ENCODE results near the gene PIN4. TPM values are rescaled to one million over a fixed set of nuclear protein-coding genes. Genes with fewer than 3 reads are reported as not detected.
"Not testable (repeated sequence)": the region's sequence is repeated elsewhere in the genome, so short reads cannot be mapped to it uniquely, and the experiment has no call there.

PIN4 gene
- polyA plus RNA-seq (2013, experiment 1 of 2; ENCODE audit: insufficient read length): 26.6 TPM
- 28.4 TPM for polyA plus RNA-seq (2013, experiment 2 of 2; ENCODE audit: insufficient read length)

DNA sequence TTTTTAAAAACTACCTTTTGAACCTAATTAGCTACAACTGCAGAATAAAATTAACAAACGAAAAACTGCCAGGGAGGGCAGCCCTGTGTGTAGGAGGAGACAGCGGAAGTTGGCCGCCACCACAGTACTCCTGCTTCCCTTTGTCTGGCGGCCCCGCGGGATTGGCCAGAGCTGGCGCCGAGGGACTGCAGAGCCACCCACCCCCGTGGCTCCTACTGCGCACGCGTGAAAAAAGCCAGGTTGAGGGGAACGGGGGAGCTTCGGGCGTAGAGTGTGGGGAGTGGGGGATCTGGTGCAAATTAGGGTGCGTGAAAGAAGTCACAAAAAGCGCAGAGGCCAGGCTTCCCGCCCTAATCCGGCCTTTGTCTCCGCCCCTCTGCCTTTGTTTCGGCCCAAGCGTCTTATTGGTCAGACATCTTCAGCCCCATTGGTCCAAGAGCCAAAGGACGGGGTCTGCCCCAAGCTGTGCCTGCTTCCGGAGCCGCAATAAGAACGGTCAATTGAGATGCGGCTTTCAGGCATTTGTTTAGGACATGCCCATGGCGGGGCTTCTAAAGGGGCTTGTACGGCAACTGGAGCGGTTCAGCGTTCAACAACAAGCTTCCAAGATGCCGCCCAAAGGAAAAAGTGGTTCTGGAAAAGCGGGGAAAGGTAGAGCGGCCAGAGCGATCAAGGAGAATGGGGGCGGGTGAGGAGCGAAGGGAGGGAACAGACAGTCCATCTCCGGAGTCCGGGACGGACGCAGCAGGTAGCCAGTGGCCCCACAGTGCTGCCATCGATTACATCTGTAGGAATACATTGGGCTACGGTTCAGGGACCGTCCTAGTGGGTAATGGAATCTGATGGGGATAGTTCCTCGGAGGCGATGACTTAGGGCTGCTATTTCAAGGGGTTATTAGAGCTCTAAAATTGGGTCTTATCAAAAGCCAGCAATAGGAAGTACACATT lies at the start of gene PIN4:
Gene PIN4, plus strand, starts transcription at position 580 of the 948 bp plus-strand sequence. Its CDS starts 29 bp downstream, at position 609.
- peak; percentile 98 for DNase-seq

DNA sequence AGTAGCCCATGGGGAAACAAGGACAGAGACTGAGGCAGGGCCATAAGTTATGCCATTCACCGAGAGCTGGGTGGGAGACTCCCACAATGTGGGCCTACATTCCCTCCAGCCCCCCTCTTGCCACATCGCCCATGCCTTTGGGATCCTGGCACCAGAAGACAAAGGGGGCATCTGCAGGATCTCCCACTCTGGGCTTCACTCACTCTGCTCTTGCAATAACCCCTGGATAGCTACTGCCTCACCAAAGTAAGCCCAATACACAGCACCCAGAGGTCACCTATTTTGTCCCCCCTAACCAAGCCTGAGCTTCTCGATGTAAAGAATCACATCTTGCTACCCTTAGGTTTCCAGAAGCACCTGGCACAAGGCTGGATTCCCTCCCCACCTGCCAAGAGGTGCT lies 49.1 kb upstream of the PIN4 start:
- DNase-seq: no peak

DNA sequence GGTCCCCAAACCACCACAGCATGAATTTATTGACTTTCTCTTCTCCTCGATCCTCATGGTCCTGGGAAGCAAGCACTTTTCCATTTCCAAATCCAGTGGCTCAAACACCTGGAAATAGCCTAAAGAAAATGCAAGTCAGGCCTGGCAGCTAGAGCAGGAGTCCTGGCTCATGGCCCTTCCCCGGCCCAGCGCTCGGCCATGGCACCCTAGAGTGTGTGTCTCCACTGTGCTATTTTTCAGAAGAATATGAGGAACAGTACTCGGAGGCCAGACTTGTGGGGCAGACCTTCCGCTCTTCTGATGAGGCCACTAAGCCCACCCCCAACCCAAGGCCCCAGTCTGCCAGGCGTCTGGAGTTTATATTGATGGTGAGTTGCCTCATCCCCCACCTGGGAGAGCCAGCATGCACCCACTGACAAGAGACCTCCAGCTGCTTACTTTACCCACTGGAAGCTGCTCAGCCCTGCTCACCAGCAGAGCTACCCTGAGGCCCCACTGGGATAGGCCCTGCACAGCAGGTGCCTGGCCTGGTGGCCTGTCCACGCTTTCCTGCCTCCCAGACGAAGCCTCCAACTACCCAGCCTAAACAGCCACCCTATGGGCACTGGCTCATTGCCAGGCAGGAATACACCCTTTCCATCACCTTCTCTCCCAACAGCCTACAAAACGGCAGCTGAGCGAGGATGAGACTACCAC lies 47.6 kb upstream of the PIN4 start:
- no peak for DNase-seq

- DNase-seq: no peak
Measured at GRCh38 chrX:72137846-72138495, 43.6 kb upstream of the PIN4 start.

DNA sequence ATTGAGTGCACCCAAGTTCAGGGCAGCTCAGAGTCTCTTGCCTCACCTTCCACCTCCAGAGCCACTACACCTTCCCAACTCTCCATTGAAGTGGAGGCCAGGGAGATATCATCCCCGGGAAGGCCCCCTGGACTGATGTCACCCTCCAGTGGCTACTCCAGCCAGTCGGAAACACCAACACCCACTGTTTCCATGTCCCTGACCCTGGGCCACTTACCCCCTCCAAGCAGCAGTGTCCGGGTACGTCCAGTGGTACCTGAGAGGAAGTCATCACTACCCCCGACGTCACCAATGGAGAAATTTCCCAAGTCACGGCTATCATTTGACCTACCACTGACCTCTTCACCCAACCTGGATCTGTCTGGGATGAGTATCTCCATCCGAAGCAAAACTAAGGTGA lies 42.0 kb upstream of the PIN4 start:
- no peak for DNase-seq

GRCh38 chrX:72141372-72142004 lies 40.1 kb upstream of the PIN4 start:
- no peak for DNase-seq

DNA sequence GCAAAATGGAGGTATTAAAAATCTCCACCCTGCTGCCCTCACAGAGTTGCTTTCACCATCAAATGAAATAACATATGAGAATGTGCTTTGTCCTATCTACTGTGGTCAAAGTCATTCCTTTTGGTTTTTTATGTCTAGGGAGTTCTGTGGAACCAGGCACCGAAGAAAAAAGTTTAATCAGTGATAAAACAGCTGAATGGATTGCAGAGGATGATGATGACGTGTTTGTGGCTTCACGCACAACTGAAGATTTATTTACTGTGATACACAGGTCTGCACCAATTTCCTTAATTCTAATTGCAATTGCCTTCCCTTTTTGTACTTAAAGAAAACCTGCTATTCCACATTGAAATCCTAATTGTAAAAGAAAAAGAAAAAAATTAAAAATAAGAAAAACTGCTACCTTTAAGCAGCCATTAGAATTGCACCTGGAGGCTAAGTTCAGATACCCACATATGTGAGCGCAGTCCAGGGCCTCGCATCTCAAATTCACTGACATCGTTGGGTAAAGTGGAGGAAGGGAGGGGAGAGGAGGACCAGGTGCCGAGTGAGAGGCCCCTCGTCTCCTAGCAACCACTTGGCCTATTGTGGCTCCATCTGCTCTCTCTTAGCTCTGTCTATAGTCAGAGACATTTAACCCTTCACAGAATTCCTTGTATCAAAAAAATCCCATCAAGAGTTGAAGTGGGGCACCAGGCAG lies 39.3 kb upstream of the PIN4 start:
- peak; percentile 25 for DNase-seq

DNA sequence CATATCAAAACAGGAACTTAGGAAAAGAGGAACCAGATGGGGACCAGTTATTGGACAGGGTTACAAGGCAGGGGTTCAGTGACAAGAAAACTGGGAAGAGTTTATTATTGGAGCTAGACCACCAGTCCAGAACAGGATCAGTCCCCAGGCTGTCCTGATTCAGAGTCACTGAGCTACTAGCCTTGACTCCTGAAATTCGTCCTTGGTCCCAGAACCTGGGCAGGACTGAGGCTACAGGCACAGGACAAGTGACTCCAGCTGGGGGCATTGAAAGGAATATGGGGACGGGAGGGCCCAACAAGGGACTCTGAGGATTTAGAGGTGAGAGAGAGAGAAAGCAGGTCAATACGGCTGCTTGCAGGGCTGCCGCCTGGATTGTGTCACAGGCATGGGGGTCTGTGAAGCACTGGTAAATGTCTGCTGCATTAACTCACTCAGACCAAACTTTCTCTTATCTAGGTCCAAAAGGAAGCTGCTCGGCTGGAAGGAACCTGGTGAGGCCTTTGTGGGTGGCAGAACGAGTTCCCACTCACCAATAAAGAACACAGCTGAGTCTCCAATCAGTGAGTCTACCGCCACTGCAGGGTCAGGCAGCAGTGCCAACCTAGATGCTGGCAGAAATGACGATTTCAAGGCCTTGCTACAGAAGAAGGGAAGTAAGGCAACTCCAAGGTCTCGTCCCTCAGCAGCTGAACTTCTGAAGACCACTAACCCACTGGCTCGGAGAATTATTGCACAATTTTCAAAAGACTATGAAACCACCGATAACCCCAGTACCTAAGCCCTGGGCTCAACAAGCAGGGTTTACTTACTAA lies 38.6 kb upstream of the PIN4 start:
- no peak for DNase-seq

GRCh38 chrX:72143609-72143907 lies 38.0 kb upstream of the PIN4 start:
- no peak for DNase-seq

GRCh38 chrX:72145181-72145580 lies 36.4 kb upstream of the PIN4 start:
- no peak for DNase-seq

GRCh38 chrX:72146527-72146926 lies 35.0 kb upstream of the PIN4 start:
- no peak for DNase-seq

DNA sequence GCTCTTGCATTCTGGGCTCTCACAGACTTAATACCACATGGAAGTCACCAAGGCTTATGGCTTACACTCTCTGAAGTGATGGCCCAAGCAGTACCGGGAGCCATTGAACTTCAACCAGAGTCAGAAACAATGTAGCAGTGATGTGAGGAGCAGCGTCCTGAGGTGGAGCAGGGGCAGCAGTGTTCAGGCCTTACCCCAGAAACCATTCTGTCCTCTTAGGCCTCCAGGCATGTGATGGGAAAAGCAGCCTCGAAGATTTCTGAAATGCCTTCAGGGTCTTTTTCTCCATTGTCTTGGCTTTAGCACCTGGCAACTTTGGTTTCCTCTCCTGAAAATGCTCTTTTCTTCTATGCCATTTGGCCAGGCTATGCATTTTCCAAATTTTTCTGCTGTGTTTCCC lies 22.8 kb upstream of the PIN4 start:
- no peak for DNase-seq

GRCh38 chrX:72159769-72160168 lies 21.8 kb upstream of the PIN4 start:
- DNase-seq: no peak

DNA sequence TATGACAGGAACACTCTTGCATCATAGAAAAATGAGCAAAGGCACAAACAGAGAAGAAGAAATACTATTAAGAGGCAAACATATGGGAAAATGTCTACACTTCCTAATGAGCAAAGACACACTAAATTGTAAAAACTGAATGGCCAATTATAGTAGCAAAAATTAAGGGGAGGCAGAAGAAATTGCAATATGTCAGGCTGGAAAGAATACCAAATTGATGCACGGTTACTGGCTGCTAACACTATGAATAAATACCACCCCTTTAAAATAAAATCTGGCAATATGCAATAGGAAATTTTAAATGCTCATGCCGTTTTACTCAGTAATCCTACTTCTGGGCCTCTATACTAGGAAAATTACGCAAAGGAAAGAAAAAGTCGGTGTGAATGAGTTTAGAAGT lies 16.0 kb upstream of the PIN4 start:
- no peak for DNase-seq

GRCh38 chrX:72169008-72169728 lies 12.4 kb upstream of the PIN4 start:
- DNase-seq: peak; percentile 2

DNA sequence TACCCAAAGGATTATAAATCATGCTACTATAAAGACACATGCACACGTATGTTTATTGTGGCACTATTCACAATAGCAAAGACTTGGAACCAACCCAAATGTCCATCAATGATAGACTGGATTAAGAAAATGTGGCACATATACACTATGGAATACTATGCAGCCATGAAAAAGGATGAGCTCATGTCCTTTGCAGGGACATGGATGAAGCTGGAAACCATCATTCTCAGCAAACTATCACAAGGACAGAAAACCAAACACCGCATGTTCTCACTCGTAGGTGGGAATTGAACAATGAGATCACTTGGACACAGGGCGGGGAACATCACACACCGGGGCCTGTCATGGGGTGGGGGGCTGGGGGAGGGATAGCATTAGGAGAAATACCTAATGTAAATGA lies 5.3 kb upstream of the PIN4 start:
- not testable (repeated sequence) for DNase-seq

GRCh38 chrX:72176981-72177380 lies 4.6 kb upstream of the PIN4 start:
- no peak for DNase-seq

- no peak for DNase-seq
Measured at GRCh38 chrX:72180539-72180938, 1.0 kb upstream of the PIN4 start.

DNA sequence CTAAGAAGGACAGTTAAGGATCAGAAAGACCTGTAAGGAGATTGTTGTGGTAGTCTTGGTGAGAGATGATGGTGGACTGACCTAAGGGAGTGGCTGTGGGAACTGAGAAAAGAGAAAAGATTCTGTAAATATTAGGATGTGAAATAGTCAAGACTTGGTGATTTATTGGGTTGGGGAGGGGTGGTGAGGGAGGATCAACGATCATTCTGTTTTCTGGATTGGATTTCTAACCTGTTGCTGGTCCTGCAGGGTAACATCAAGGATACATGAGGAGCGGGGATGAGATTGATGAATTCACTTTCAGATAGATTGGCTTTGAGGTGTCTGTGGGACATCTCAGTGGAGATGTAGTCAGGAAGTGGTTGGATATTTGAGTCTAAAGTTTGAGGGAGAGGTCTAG lies 1.4 kb downstream of the PIN4 start:
- no peak for DNase-seq

DNA sequence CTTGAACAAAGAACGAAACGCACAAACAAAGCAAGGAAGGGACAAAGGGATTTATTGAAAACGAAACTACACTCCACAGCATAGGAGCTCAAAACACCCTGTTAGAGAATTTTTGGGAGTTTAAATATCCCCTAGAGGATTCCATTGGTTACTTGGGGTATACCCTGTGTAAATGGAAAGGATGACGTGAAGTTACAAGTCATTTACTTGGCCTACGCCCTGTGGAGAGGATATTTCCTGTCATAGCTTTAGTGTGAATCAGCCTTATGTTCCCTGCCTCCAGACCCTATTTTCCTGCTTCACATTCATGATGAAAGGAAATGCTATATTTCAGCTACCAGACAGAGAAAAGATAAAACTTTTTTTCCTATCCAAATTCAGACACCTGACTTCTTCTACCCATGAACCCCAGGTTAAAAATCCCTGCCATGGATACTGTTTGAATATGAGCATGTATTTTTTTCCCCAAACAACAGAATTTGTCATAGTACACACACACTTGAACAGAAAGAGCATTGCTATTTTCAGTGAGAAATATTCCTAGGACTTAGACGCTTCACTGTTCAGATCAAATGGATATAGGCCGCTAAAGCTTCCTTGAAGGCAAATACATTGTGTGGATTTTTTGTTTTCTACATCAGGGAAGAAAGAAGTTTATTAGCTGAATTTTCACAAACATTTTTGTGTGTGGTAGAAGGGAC lies 20.4 kb downstream of the PIN4 start:
- peak; percentile 82 for DNase-seq
